HG03432 (cell line): ENCODE measurements around the gene NAA80.
A peak's percentile ranks its signal among the peaks of the same experiment; 100 is the strongest.
"Not testable (repeated sequence)": the region's sequence is repeated elsewhere in the genome, so short reads cannot be mapped to it uniquely, and the experiment has no call there.

Experiments
- ATAC-seq: cut with Tn5 transposase; IDR thresholded peaks from one replicate; pipeline ENCODE4 v1.9.1; 2021; ENCODE audit warnings: mild to moderate bottlenecking, moderate library complexity; ENCODE audit not compliant: unreplicated experiment

The NAA80 gene

GRCh38 chr3:50293079-50293801, 6.0 kb downstream of the NAA80 start:
- no peak for ATAC-seq

GRCh38 chr3:50292159-50293078, 6.8 kb downstream of the NAA80 start, which contains the start of gene IFRD2:
Gene IFRD2, minus strand, starts transcription at chr3:50292429. Its CDS starts 155 bp downstream, at chr3:50292274.
- ATAC-seq, result peak; percentile 93

- ATAC-seq, result no peak
Measured at GRCh38 chr3:50290161-50290641, 9.0 kb downstream of the NAA80 start.

GRCh38 chr3:50289130-50289529, 10.1 kb downstream of the NAA80 start:
- no peak for ATAC-seq

GRCh38 chr3:50288387-50289007, 10.7 kb downstream of the NAA80 start:
- no peak for ATAC-seq

GRCh38 chr3:50287262-50287661, 11.9 kb downstream of the NAA80 start:
- ATAC-seq, result no peak

GRCh38 chr3:50286322-50287227, 12.6 kb downstream of the NAA80 start:
- ATAC-seq, result no peak

- ATAC-seq, result not testable (repeated sequence)
Measured at GRCh38 chr3:50284121-50284520, 15.1 kb downstream of the NAA80 start.

GRCh38 chr3:50279255-50280016, 19.8 kb downstream of the NAA80 start:
- ATAC-seq, result no peak

GRCh38 chr3:50278880-50279224, 20.4 kb downstream of the NAA80 start, which contains the start of gene LSMEM2:
Gene LSMEM2, plus strand, starts transcription at chr3:50279087. Its CDS starts 27 bp downstream, at chr3:50279114.
- no peak for ATAC-seq

GRCh38 chr3:50278123-50278879, 20.9 kb downstream of the NAA80 start:
- ATAC-seq, result no peak

- no peak for ATAC-seq
Measured at GRCh38 chr3:50276762-50277101, 22.5 kb downstream of the NAA80 start.

- ATAC-seq, result no peak
Measured at GRCh38 chr3:50275996-50276761, 23.0 kb downstream of the NAA80 start.

- no peak for ATAC-seq
Measured at GRCh38 chr3:50275141-50275995, 23.8 kb downstream of the NAA80 start.

- no peak for ATAC-seq
Measured at GRCh38 chr3:50274371-50275104, 24.7 kb downstream of the NAA80 start.

GRCh38 chr3:50273689-50274065, 25.5 kb downstream of the NAA80 start:
- no peak for ATAC-seq
